GM23338 (cell line): ENCODE data around the gene ADCY3. TPM values are rescaled to one million over a fixed set of nuclear protein-coding genes. Genes with fewer than 3 reads are reported as not detected.

Source experiments
- ATAC-seq: fragments of 200-7000 bp; cut with Tn5 transposase; 3 replicates; pipeline ENCODE4 v1.9.1; 2020
- DNase-seq: peaks from one replicate; pipeline ENCODE4 v3.0.0-alpha.2; 2015; ENCODE audit warnings: low spot score
- H2AFZ ChIP-seq: fragments of 200-600 bp; sonication (generic); 2 replicates; pipeline ENCODE4 v1.8.0; 2016; ENCODE audit warnings: antibody characterized with exemption, mild to moderate bottlenecking, moderate library complexity
- H3F3A ChIP-seq: fragments of 200-600 bp; sonication (generic); replicated peaks from 2 replicates; pipeline ENCODE4 v1.8.0; 2017; ENCODE audit warnings: antibody characterized with exemption, mixed run types, low read depth
- H3K27ac ChIP-seq: fragments of 200-600 bp; sonication (generic); 2 replicates; pipeline ENCODE4 v1.6.1; 2016; ENCODE audit warnings: low read depth
- H3K27me3 ChIP-seq: fragments of 200-600 bp; sonication (generic); 2 replicates; pipeline ENCODE4 v1.8.0; 2016; ENCODE audit warnings: mild to moderate bottlenecking, mixed run types, moderate library complexity; ENCODE audit not compliant: insufficient read depth
- H3K36me3 ChIP-seq: fragments of 200-600 bp; sonication (generic); 2 replicates; pipeline ENCODE4 v1.8.0; 2016; ENCODE audit warnings: mild to moderate bottlenecking; ENCODE audit not compliant: insufficient read depth
- H3K4me1 ChIP-seq: fragments of 200-600 bp; sonication (generic); 2 replicates; pipeline ENCODE4 v1.8.0; 2016; ENCODE audit warnings: mild to moderate bottlenecking, moderate library complexity; ENCODE audit not compliant: insufficient read depth
- H3K4me2 ChIP-seq: fragments of 200-600 bp; sonication (generic); 2 replicates; pipeline ENCODE4 v1.7.1; 2017; ENCODE audit warnings: mixed run types
- H3K4me3 ChIP-seq: fragments of 200-600 bp; sonication (generic); 2 replicates; pipeline ENCODE4 v1.6.1; 2016; ENCODE audit warnings: mixed run types
- H3K79me2 ChIP-seq: fragments of 200-600 bp; sonication (generic); replicated peaks from 2 replicates; pipeline ENCODE4 v1.8.0; 2017; ENCODE audit warnings: mild to moderate bottlenecking; ENCODE audit not compliant: insufficient read depth
- H3K9me2 ChIP-seq: fragments of 200-600 bp; sonication (generic); 2 replicates; pipeline ENCODE4 v1.8.0; 2017; ENCODE audit not compliant: insufficient read depth
- H4K20me1 ChIP-seq: fragments of 200-600 bp; sonication (generic); replicated peaks from 2 replicates; pipeline ENCODE4 v1.8.0; 2017; ENCODE audit warnings: mild to moderate bottlenecking; ENCODE audit not compliant: insufficient read depth
- H3K27ac Mint-ChIP-seq: 2 replicates; pipeline ENCODE4 v1.8.0; 2020; ENCODE audit warnings: inconsistent platforms, mild to moderate bottlenecking, moderate library complexity, mixed read lengths
- H3K27me3 Mint-ChIP-seq: 3 replicates; pipeline ENCODE4 v1.8.0; 2022; ENCODE audit warnings: low read depth, mild to moderate bottlenecking, moderate library complexity, mixed read lengths, inconsistent platforms; ENCODE audit not compliant: insufficient read depth, poor library complexity
- H3K36me3 Mint-ChIP-seq: 3 replicates; pipeline ENCODE4 v1.8.0; 2021; ENCODE audit warnings: low read depth, mild to moderate bottlenecking, inconsistent platforms, moderate library complexity, mixed read lengths
- H3K4me1 Mint-ChIP-seq: 3 replicates; pipeline ENCODE4 v1.8.0; 2020; ENCODE audit warnings: mild to moderate bottlenecking, inconsistent platforms, mixed read lengths
- H3K4me3 Mint-ChIP-seq: 3 replicates; pipeline ENCODE4 v1.8.0; 2021; ENCODE audit warnings: moderate library complexity, mild to moderate bottlenecking, inconsistent platforms, mixed read lengths
- H3K9me3 Mint-ChIP-seq: 3 replicates; pipeline ENCODE4 v1.8.0; 2020; ENCODE audit warnings: moderate library complexity, mild to moderate bottlenecking, inconsistent platforms, mixed read lengths
- CREB1 ChIP-seq: fragments of 250-450 bp; sonication (Bioruptor Pico); IDR thresholded peaks from 2 replicates; pipeline ENCODE4 v1.5.0; 2020; ENCODE audit warnings: low read depth, mild to moderate bottlenecking, moderate library complexity
- EZH2phosphoT487 ChIP-seq: fragments of 200-600 bp; sonication (generic); IDR thresholded peaks from one replicate; pipeline ENCODE4 v1.8.1; 2018; ENCODE audit warnings: antibody characterized with exemption; ENCODE audit not compliant: unreplicated experiment
- JUNB ChIP-seq: IDR thresholded peaks from one replicate; pipeline ENCODE4 v1.6.1; 2016; ENCODE audit warnings: antibody characterized with exemption; ENCODE audit not compliant: unreplicated experiment
- NANOG ChIP-seq: IDR thresholded peaks from 2 replicates; pipeline ENCODE4 v1.6.1; 2016; ENCODE audit warnings: antibody characterized with exemption, borderline replicate concordance
- POLR2AphosphoS5 ChIP-seq: IDR thresholded peaks from 2 replicates; pipeline ENCODE4 v1.6.1; 2016; ENCODE audit warnings: antibody characterized with exemption, low read depth
- STAT1 ChIP-seq: IDR thresholded peaks from one replicate; pipeline ENCODE4 v1.6.1; 2016; ENCODE audit warnings: antibody characterized with exemption; ENCODE audit not compliant: unreplicated experiment
- ZNF114 ChIP-seq: fragments of 250-450 bp; sonication (Bioruptor Pico); IDR thresholded peaks from 2 replicates; pipeline ENCODE4 v1.5.0; 2020; ENCODE audit warnings: mild to moderate bottlenecking, moderate library complexity
- polyA plus RNA-seq: library from polyadenylated mRNA; unstranded; fragments of >200 nt; fragmentation: Nextera tagmentation; extraction: Ambion mirVana; gene quantifications from 2 replicates; pipeline ENCODE4 v1.2.1, GENCODE V29; 2016
- total RNA-seq: library from RNA; depleted of rRNA; stranded (reverse); fragments of >200 nt; shearing (Covaris generic); gene quantifications from 2 replicates; pipeline ENCODE4 v1.2.3, GENCODE V29; 2014
- TF ChIP-seq, protein P1 (sequence below): fragments of 250-450 bp; sonication (Bioruptor Pico); IDR thresholded peaks from 2 replicates; pipeline ENCODE4 v1.5.0; 2020; ENCODE audit warnings: mild to moderate bottlenecking, moderate library complexity
- TF ChIP-seq, protein P2 (sequence below): IDR thresholded peaks from 2 replicates; pipeline ENCODE4 v1.6.1; 2016; ENCODE audit warnings: antibody characterized with exemption
- TF ChIP-seq, protein P3 (sequence below): IDR thresholded peaks from one replicate; pipeline ENCODE4 v1.6.1; 2018; ENCODE audit warnings: antibody characterized with exemption; ENCODE audit not compliant: unreplicated experiment
- TF ChIP-seq, protein P4 (sequence below), 2 experiments: fragments of 200-600 bp in 1 of 2; sonication (generic) in 1 of 2; conservative IDR thresholded peaks; 2 replicates each; pipeline versions ENCODE4 v1.5.1 to v1.6.1; 2016 to 2017; ENCODE audit warnings: antibody characterized with exemption in 2 of 2, low read depth in 2 of 2, mild to moderate bottlenecking in 2 of 2, moderate library complexity in 1 of 2

Gene ADCY3
- total and polyA plus RNA-seq, 2 experiments from 2014 or later, result 9.7 to 32.4 TPM

DNA sequence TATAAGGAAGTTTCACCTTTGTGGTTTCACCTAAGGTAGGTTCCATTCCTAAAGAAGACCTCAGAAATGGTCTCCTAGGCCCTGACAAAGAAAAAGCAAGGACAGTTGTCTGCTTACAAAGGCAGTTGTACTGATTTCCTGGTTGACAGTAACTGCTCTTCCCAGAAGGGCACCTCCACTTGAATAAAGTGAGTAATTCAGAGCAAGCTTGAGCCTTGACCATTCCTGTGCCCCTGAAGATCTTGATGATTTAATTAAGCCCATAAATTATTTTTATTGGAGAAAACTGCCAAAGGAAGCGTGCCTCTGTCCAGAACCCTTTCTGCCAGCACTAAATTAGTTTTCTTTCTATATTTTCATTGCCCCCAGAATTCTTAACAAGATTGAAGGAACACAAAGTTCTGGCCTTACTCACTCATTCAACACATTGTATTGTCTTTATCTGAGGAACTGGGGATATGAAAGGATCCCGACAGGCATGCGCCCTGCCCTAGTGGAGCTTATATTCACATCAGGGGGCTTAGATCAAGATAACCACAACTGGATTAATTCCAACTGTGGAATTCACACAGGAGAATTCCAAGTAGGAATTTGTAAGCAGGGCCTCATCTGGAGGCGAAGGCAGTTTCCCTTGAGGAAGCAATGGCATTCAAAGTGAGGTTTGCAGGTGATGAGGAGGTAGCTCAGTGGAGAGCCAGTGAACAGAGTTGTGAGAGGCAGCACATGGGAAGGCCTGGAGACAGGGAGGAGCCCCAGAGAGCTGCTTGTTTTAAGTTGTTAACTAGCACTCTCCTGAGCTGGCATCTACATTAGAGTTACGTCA, 148.1 kb downstream of the ADCY3 start:
- Mint-ChIP-seq H3K36me3 (peaks cover 3% of the 10 kb centered on the region; the same call in 1 of the 3 replicates), H3K27ac (no peak overlapping the region), H3K27me3 (no peaks in the 10 kb centered on the region), H3K4me1 (peaks cover 15% of the 10 kb centered on the region), H3K4me3 (no peak overlapping the region), H3K9me3 (peaks cover 5% of the 10 kb centered on the region; the same call in 2 of the 3 replicates)
- peaks cover 7% of the 10 kb centered on the region; the same call in 1 of the 2 replicates for H3K9me2 ChIP-seq
- peak; percentile 67 for ATAC-seq
- no peaks in the 10 kb centered on the region for H4K20me1 ChIP-seq
- no peaks in the 10 kb centered on the region for H3K27me3 ChIP-seq
- no peak for TF ChIP-seq EZH2phosphoT487
- no peak for TF ChIP-seq POLR2AphosphoS5
- TF ChIP-seq, protein P1, sequence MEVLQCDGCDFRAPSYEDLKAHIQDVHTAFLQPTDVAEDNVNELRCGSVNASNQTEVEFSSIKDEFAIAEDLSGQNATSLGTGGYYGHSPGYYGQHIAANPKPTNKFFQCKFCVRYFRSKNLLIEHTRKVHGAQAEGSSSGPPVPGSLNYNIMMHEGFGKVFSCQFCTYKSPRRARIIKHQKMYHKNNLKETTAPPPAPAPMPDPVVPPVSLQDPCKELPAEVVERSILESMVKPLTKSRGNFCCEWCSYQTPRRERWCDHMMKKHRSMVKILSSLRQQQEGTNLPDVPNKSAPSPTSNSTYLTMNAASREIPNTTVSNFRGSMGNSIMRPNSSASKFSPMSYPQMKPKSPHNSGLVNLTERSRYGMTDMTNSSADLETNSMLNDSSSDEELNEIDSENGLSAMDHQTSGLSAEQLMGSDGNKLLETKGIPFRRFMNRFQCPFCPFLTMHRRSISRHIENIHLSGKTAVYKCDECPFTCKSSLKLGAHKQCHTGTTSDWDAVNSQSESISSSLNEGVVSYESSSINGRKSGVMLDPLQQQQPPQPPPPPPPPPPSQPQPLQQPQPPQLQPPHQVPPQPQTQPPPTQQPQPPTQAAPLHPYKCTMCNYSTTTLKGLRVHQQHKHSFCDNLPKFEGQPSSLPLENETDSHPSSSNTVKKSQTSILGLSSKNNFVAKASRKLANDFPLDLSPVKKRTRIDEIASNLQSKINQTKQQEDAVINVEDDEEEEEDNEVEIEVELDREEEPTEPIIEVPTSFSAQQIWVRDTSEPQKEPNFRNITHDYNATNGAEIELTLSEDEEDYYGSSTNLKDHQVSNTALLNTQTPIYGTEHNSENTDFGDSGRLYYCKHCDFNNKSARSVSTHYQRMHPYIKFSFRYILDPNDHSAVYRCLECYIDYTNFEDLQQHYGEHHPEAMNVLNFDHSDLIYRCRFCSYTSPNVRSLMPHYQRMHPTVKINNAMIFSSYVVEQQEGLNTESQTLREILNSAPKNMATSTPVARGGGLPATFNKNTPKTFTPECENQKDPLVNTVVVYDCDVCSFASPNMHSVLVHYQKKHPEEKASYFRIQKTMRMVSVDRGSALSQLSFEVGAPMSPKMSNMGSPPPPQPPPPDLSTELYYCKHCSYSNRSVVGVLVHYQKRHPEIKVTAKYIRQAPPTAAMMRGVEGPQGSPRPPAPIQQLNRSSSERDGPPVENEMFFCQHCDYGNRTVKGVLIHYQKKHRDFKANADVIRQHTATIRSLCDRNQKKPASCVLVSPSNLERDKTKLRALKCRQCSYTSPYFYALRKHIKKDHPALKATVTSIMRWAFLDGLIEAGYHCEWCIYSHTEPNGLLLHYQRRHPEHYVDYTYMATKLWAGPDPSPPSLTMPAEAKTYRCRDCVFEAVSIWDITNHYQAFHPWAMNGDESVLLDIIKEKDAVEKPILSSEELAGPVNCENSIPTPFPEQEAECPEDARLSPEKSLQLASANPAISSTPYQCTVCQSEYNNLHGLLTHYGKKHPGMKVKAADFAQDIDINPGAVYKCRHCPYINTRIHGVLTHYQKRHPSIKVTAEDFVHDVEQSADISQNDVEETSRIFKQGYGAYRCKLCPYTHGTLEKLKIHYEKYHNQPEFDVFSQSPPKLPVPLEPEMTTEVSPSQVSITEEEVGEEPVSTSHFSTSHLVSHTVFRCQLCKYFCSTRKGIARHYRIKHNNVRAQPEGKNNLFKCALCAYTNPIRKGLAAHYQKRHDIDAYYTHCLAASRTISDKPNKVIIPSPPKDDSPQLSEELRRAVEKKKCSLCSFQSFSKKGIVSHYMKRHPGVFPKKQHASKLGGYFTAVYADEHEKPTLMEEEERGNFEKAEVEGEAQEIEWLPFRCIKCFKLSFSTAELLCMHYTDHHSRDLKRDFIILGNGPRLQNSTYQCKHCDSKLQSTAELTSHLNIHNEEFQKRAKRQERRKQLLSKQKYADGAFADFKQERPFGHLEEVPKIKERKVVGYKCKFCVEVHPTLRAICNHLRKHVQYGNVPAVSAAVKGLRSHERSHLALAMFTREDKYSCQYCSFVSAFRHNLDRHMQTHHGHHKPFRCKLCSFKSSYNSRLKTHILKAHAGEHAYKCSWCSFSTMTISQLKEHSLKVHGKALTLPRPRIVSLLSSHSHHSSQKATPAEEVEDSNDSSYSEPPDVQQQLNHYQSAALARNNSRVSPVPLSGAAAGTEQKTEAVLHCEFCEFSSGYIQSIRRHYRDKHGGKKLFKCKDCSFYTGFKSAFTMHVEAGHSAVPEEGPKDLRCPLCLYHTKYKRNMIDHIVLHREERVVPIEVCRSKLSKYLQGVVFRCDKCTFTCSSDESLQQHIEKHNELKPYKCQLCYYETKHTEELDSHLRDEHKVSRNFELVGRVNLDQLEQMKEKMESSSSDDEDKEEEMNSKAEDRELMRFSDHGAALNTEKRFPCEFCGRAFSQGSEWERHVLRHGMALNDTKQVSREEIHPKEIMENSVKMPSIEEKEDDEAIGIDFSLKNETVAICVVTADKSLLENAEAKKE (CRISPR knock-in tag), result no peak
- TF ChIP-seq CREB1 (CRISPR knock-in tag), result no peak
- TF ChIP-seq, protein P2, sequence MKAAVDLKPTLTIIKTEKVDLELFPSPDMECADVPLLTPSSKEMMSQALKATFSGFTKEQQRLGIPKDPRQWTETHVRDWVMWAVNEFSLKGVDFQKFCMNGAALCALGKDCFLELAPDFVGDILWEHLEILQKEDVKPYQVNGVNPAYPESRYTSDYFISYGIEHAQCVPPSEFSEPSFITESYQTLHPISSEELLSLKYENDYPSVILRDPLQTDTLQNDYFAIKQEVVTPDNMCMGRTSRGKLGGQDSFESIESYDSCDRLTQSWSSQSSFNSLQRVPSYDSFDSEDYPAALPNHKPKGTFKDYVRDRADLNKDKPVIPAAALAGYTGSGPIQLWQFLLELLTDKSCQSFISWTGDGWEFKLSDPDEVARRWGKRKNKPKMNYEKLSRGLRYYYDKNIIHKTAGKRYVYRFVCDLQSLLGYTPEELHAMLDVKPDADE, result no peak
- TF ChIP-seq, protein P3, sequence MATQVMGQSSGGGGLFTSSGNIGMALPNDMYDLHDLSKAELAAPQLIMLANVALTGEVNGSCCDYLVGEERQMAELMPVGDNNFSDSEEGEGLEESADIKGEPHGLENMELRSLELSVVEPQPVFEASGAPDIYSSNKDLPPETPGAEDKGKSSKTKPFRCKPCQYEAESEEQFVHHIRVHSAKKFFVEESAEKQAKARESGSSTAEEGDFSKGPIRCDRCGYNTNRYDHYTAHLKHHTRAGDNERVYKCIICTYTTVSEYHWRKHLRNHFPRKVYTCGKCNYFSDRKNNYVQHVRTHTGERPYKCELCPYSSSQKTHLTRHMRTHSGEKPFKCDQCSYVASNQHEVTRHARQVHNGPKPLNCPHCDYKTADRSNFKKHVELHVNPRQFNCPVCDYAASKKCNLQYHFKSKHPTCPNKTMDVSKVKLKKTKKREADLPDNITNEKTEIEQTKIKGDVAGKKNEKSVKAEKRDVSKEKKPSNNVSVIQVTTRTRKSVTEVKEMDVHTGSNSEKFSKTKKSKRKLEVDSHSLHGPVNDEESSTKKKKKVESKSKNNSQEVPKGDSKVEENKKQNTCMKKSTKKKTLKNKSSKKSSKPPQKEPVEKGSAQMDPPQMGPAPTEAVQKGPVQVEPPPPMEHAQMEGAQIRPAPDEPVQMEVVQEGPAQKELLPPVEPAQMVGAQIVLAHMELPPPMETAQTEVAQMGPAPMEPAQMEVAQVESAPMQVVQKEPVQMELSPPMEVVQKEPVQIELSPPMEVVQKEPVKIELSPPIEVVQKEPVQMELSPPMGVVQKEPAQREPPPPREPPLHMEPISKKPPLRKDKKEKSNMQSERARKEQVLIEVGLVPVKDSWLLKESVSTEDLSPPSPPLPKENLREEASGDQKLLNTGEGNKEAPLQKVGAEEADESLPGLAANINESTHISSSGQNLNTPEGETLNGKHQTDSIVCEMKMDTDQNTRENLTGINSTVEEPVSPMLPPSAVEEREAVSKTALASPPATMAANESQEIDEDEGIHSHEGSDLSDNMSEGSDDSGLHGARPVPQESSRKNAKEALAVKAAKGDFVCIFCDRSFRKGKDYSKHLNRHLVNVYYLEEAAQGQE, result no peak
- no peak for TF ChIP-seq NANOG
- TF ChIP-seq STAT1, result no peak
- no peak for TF ChIP-seq ZNF114 (CRISPR knock-in tag)
- TF ChIP-seq, protein P4, sequence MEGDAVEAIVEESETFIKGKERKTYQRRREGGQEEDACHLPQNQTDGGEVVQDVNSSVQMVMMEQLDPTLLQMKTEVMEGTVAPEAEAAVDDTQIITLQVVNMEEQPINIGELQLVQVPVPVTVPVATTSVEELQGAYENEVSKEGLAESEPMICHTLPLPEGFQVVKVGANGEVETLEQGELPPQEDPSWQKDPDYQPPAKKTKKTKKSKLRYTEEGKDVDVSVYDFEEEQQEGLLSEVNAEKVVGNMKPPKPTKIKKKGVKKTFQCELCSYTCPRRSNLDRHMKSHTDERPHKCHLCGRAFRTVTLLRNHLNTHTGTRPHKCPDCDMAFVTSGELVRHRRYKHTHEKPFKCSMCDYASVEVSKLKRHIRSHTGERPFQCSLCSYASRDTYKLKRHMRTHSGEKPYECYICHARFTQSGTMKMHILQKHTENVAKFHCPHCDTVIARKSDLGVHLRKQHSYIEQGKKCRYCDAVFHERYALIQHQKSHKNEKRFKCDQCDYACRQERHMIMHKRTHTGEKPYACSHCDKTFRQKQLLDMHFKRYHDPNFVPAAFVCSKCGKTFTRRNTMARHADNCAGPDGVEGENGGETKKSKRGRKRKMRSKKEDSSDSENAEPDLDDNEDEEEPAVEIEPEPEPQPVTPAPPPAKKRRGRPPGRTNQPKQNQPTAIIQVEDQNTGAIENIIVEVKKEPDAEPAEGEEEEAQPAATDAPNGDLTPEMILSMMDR (conservative IDR thresholded peaks at IDR 0.05; ENCODE audit: low read depth in 2 of 2), result no peak
- no peak for TF ChIP-seq JUNB
- peaks cover 4% of the 10 kb centered on the region; the same call in 1 of the 2 replicates for H3K4me1 ChIP-seq
- no peak for DNase-seq
- no peaks in the 10 kb centered on the region for H3K36me3 ChIP-seq
- no peak overlapping the region; the same call in 1 of the 2 replicates for H3K27ac ChIP-seq
- H3K79me2 ChIP-seq, result no peaks in the 10 kb centered on the region
- no peak overlapping the region for H3K4me3 ChIP-seq
- no peaks in the 10 kb centered on the region for H3F3A ChIP-seq
- H3K4me2 ChIP-seq, result no peak overlapping the region
- H2AFZ ChIP-seq, result no peak overlapping the region
